Fibroblast of mammary gland (primary cell): ENCODE data around the gene CACNA1H.
A peak's percentile ranks its signal among the peaks of the same experiment; 100 is the strongest.

Source experiments
- DNase-seq: peaks from one replicate; pipeline ENCODE4 v3.0.0-alpha.2; 2010; ENCODE audit warnings: low read depth
- H3K4me3 ChIP-seq: 2 replicates; pipeline ENCODE4 v1.5.1; 2011; ENCODE audit warnings: low read depth, mild to moderate bottlenecking, low read length, moderate library complexity; ENCODE audit not compliant: control insufficient read depth
- CTCF ChIP-seq: conservative IDR thresholded peaks from 2 replicates; pipeline ENCODE4 v1.5.1; 2011; ENCODE audit warnings: low read depth, low read length, inconsistent platforms; ENCODE audit not compliant: control insufficient read depth, insufficient read depth

The CACNA1H gene

GRCh38 chr16:1171854-1172428 is 19.0 kb downstream of the CACNA1H start:
- no peak for TF ChIP-seq CTCF
- no peak overlapping the region for H3K4me3 ChIP-seq

GRCh38 chr16:1172651-1173050 is 19.7 kb downstream of the CACNA1H start:
- DNase-seq, result no peak
- TF ChIP-seq CTCF, result no peak
- H3K4me3 ChIP-seq, result no peak overlapping the region

More at GRCh38 chr16:1171854-1172428, 19.0 kb downstream of the CACNA1H start:
- no peak for DNase-seq

GRCh38 chr16:1173788-1174451 is 21.0 kb downstream of the CACNA1H start:
- no peak for DNase-seq
- no peak overlapping the region for H3K4me3 ChIP-seq
- no peak for TF ChIP-seq CTCF

GRCh38 chr16:1174477-1175357 is 21.8 kb downstream of the CACNA1H start:
- TF ChIP-seq CTCF, result no peak

GRCh38 chr16:1175566-1176279 is 22.8 kb downstream of the CACNA1H start:
- H3K4me3 ChIP-seq, result no peak overlapping the region
- no peak for TF ChIP-seq CTCF
- no peak for DNase-seq

More at GRCh38 chr16:1174477-1175357, 21.8 kb downstream of the CACNA1H start:
- H3K4me3 ChIP-seq, result no peak overlapping the region
- DNase-seq, result peak; percentile 11

- TF ChIP-seq CTCF, result no peak
- no peak for DNase-seq
- H3K4me3 ChIP-seq, result no peak overlapping the region
Observed at GRCh38 chr16:1176280-1176897, 23.5 kb downstream of the CACNA1H start.
